Astrocyte (in vitro differentiated cells and primary cell): ENCODE measurements around the gene MEGF10. TPM values are rescaled to one million over a fixed set of nuclear protein-coding genes. Genes with fewer than 3 reads are reported as not detected.

Source experiments
- DNase-seq: peaks from one replicate; pipeline ENCODE4 v3.0.0-alpha.2; 2010; ENCODE audit warnings: low read depth
- FAIRE-seq: peaks from 2 replicates; lab custom pipeline; 2011; peaks lifted over from hg19 to GRCh38; lab: Jason Lieb, UNC
- H2AFZ ChIP-seq: 2 replicates; pipeline ENCODE4 v1.6.0; 2012; ENCODE audit warnings: low read depth, low read length, inconsistent platforms
- H3K27ac ChIP-seq: 2 replicates; pipeline ENCODE4 v1.5.1; 2011; ENCODE audit warnings: low read depth, low read length, inconsistent platforms
- H3K27me3 ChIP-seq: 2 replicates; pipeline ENCODE4 v1.6.0; 2011; ENCODE audit warnings: low read length, inconsistent platforms; ENCODE audit not compliant: insufficient read depth
- H3K36me3 ChIP-seq: 2 replicates; pipeline ENCODE4 v1.5.1; 2011; ENCODE audit warnings: low read length, inconsistent platforms; ENCODE audit not compliant: insufficient read depth
- H3K4me1 ChIP-seq: 2 replicates; pipeline ENCODE4 v1.5.1; 2011; ENCODE audit warnings: low read length, inconsistent platforms; ENCODE audit not compliant: insufficient read depth
- H3K4me2 ChIP-seq: 2 replicates; pipeline ENCODE4 v1.6.0; 2012; ENCODE audit warnings: low read length, inconsistent platforms
- H3K4me3 ChIP-seq: 2 replicates; pipeline ENCODE4 v1.5.1; 2011; ENCODE audit warnings: low read depth, mild to moderate bottlenecking, low read length, inconsistent platforms; ENCODE audit not compliant: insufficient read depth
- H3K79me2 ChIP-seq: 2 replicates; pipeline ENCODE4 v1.6.0; 2012; ENCODE audit warnings: mild to moderate bottlenecking, low read length, inconsistent platforms; ENCODE audit not compliant: insufficient read depth
- H3K9ac ChIP-seq: 2 replicates; pipeline ENCODE4 v1.6.0; 2012; ENCODE audit warnings: mild to moderate bottlenecking, low read length, inconsistent platforms
- H3K9me3 ChIP-seq: 2 replicates; pipeline ENCODE4 v1.5.1; 2012; ENCODE audit warnings: low read depth, mild to moderate bottlenecking, low read length, inconsistent platforms; ENCODE audit not compliant: insufficient read depth
- H4K20me1 ChIP-seq: 2 replicates; pipeline ENCODE4 v1.6.0; 2012; ENCODE audit warnings: low read length, inconsistent platforms; ENCODE audit not compliant: insufficient read depth
- H3K27ac Mint-ChIP-seq: one replicate; pipeline ENCODE4 v1.8.0; 2021; ENCODE audit warnings: mild to moderate bottlenecking, mixed read lengths; ENCODE audit not compliant: unreplicated experiment
- H3K27me3 Mint-ChIP-seq: one replicate; pipeline ENCODE4 v1.8.0; 2021; ENCODE audit warnings: low read depth, mixed read lengths; ENCODE audit not compliant: unreplicated experiment
- H3K36me3 Mint-ChIP-seq: one replicate; pipeline ENCODE4 v1.8.0; 2021; ENCODE audit warnings: low read depth, mixed read lengths; ENCODE audit not compliant: unreplicated experiment
- H3K4me1 Mint-ChIP-seq: one replicate; pipeline ENCODE4 v1.8.0; 2021; ENCODE audit warnings: low read depth, mixed read lengths; ENCODE audit not compliant: unreplicated experiment
- H3K4me3 Mint-ChIP-seq: one replicate; pipeline ENCODE4 v1.8.0; 2021; ENCODE audit warnings: mild to moderate bottlenecking, moderate library complexity, mixed read lengths; ENCODE audit not compliant: unreplicated experiment
- H3K9me3 Mint-ChIP-seq: one replicate; pipeline ENCODE4 v1.8.0; 2021; ENCODE audit warnings: mild to moderate bottlenecking, mixed read lengths; ENCODE audit not compliant: unreplicated experiment
- CTCF ChIP-seq: IDR thresholded peaks from 2 replicates; pipeline ENCODE4 v1.5.1; 2011; ENCODE audit warnings: low read depth, mild to moderate bottlenecking, inconsistent platforms, low read length, moderate library complexity; ENCODE audit not compliant: insufficient read depth
- EZH2 ChIP-seq: IDR thresholded peaks from 2 replicates; pipeline ENCODE4 v1.6.1; 2012; ENCODE audit warnings: mild to moderate bottlenecking, low read length, inconsistent platforms; ENCODE audit not compliant: insufficient read depth
- total RNA-seq: library from RNA; stranded (reverse); gene quantifications from 2 replicates; pipeline ENCODE4 v1.2.1, GENCODE V29; 2021

Gene MEGF10
- total RNA-seq, 1 donor from 2014 or later, result 15.8 TPM

- FAIRE-seq, result no peak
- no peak for DNase-seq
- no peak overlapping the region for H3K4me3 ChIP-seq
- no peak overlapping the region for H3K9ac ChIP-seq
- no peaks in the 10 kb centered on the region for H3K79me2 ChIP-seq
- no peaks in the 10 kb centered on the region for H3K36me3 Mint-ChIP-seq
- H3K9me3 Mint-ChIP-seq, result no peaks in the 10 kb centered on the region
- no peak overlapping the region for H3K27ac Mint-ChIP-seq
- H3K4me1 Mint-ChIP-seq, result peaks cover 16% of the 10 kb centered on the region
- H3K27me3 Mint-ChIP-seq, result no peaks in the 10 kb centered on the region
- no peaks in the 10 kb centered on the region for H3K27me3 ChIP-seq
- no peaks in the 10 kb centered on the region for H3K36me3 ChIP-seq
- H3K4me1 ChIP-seq, result peaks cover 21% of the 10 kb centered on the region
- TF ChIP-seq EZH2, result no peak
- no peak for TF ChIP-seq CTCF
- no peak overlapping the region for H2AFZ ChIP-seq
- H3K4me3 Mint-ChIP-seq, result no peak overlapping the region
- no peaks in the 10 kb centered on the region for H3K9me3 ChIP-seq
- H3K4me2 ChIP-seq, result no peak overlapping the region
- no peaks in the 10 kb centered on the region for H4K20me1 ChIP-seq
- no peak overlapping the region for H3K27ac ChIP-seq
Measured at GRCh38 chr5:127444171-127444570, 153.6 kb downstream of the MEGF10 start.

GRCh38 chr5:127445328-127445727, 154.7 kb downstream of the MEGF10 start:
- Mint-ChIP-seq H3K4me1 (peaks cover 15% of the 10 kb centered on the region), H3K9me3 (no peaks in the 10 kb centered on the region), H3K27me3 (no peaks in the 10 kb centered on the region), H3K27ac (no peak overlapping the region), H3K4me3 (no peak overlapping the region), H3K36me3 (no peaks in the 10 kb centered on the region)
- DNase-seq, result no peak
- no peak for FAIRE-seq
- no peak for TF ChIP-seq CTCF
- Histone ChIP-seq H3K27me3 (no peaks in the 10 kb centered on the region), H3K36me3 (no peaks in the 10 kb centered on the region), H3K9ac (no peak overlapping the region), H3K4me3 (no peak overlapping the region), H3K79me2 (no peaks in the 10 kb centered on the region), H2AFZ (no peak overlapping the region), H3K4me2 (no peak overlapping the region), H4K20me1 (no peaks in the 10 kb centered on the region), H3K4me1 (peaks cover 19% of the 10 kb centered on the region), H3K9me3 (no peaks in the 10 kb centered on the region), H3K27ac (no peak overlapping the region)

- Histone ChIP-seq H3K9ac (no peak overlapping the region), H3K9me3 (no peaks in the 10 kb centered on the region), H3K36me3 (no peaks in the 10 kb centered on the region), H3K27ac (no peak overlapping the region), H2AFZ (no peak overlapping the region), H3K4me3 (no peak overlapping the region), H4K20me1 (no peaks in the 10 kb centered on the region), H3K79me2 (no peaks in the 10 kb centered on the region), H3K4me1 (peaks cover 10% of the 10 kb centered on the region), H3K27me3 (no peaks in the 10 kb centered on the region), H3K4me2 (no peak overlapping the region)
- H3K27ac Mint-ChIP-seq, result no peak overlapping the region
- no peaks in the 10 kb centered on the region for H3K9me3 Mint-ChIP-seq
- FAIRE-seq (no peak), DNase-seq (no peak)
- no peaks in the 10 kb centered on the region for H3K27me3 Mint-ChIP-seq
- no peak overlapping the region for H3K4me3 Mint-ChIP-seq
- TF ChIP-seq EZH2 (no peak), CTCF (no peak)
- peaks cover 4% of the 10 kb centered on the region for H3K4me1 Mint-ChIP-seq
- peaks cover 1% of the 10 kb centered on the region for H3K36me3 Mint-ChIP-seq
Measured at GRCh38 chr5:127446626-127447025, 156.0 kb downstream of the MEGF10 start.
